Renal cortex interstitium (tissue), 3 donors: Measurements from ENCODE around the gene MYO5C. TPM values are rescaled to one million over a fixed set of nuclear protein-coding genes. Genes with fewer than 3 reads are reported as not detected.

Experiments
- polyA plus RNA-seq, 3 donors: library from polyadenylated mRNA; unstranded; fragments of 120-200 nt; gene quantifications; one replicate each; pipeline ENCODE4 v1.2.1, GENCODE V29; 2013; ENCODE audit not compliant: insufficient read length in 3 of 3

Gene MYO5C
- polyA plus RNA-seq, 3 donors: 19.6 to 30.5 (median 22.1) TPM

Other genes starting within 250 kb of the MYO5C start
- gene BCL2L10, start 183.0 kb downstream of the MYO5C start, polyA plus RNA-seq: under 1 TPM; 0.81 to 0.93 (median 0.88) TPM
- gene GNB5, start 104.4 kb downstream of the MYO5C start, polyA plus RNA-seq: 10 to 100 TPM; 16.5 to 25.3 (median 20.3) TPM
- gene MYO5A, start 233.1 kb upstream of the MYO5C start, polyA plus RNA-seq: 1 to 10 TPM; 7.4 to 9.7 (median 9.6) TPM